ENCODE results near the gene PLEKHA7. TPM values are rescaled to one million over a fixed set of nuclear protein-coding genes. Genes with fewer than 3 reads are reported as not detected.

Gene PLEKHA7
- total and polyA plus RNA-seq, 2 of the 8 experiments (the other 6 are each of a cell fraction or from before 2014, with no cell fraction given) = 11.4 to 25.6 TPM

DNA sequence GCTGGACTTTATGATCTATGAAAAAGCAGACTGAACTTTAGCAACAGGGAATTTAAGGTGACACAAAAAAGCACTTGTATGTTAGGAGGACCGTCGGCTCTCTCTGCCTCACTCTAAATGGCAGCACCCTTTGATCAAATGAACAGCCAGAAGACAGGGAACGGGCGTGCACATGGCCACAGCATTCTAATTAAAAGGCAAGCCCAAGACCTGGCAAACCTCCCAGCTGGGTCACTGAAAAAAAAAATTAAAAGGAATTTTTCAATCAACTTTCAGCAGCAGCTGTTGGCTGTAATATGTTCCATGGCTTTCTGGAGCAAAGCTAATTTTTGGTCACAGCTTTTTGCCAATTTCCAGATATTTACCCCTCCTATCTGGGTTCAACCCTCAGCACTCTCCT lies 159.2 kb downstream of the PLEKHA7 start:
- H3K56ac ChIP-seq (replicated peaks; ENCODE audit: insufficient read length, low read depth, low read length) = no peak overlapping the region
- no peak overlapping the region for H2AFZ ChIP-seq (ENCODE audit: low read length)
- 93% methylated on average over 4 of the region's 4 CpGs; no CpG with 5 or more reads in 1 of the 2 experiments for WGBS, 2 experiments (ENCODE audit: extremely low coverage in 1 of 2, insufficient coverage in 1 of 2, insufficient read length in 1 of 2, insufficient replicate concordance in 2 of 2, low coverage in 1 of 2, low lambda C conversion rate in 2 of 2, missing lambda C conversion rate in 1 of 2)
- H3K4me1 ChIP-seq (replicated peaks in 1 of 4; ENCODE audit: control insufficient read depth in 3 of 4, insufficient read depth in 4 of 4, low read length in 3 of 4) = peaks cover 0 to 2% (median 0%) of the 10 kb centered on the region in 4 experiments; a peak in 1 of 7 replicates
- H2BK5ac ChIP-seq (ENCODE audit: low read depth, low read length) = no peak overlapping the region
- CTCF ChIA-PET (ENCODE audit: partially characterized antibody) = interaction anchor here (0.5 to 2.2 kb wide), 8 partner anchors 8 to 85 kb away, joined by 3 to 6 read pairs (median 3); no protein-coding TSS in a partner anchor
- no peak overlapping the region for H4K8ac ChIP-seq (ENCODE audit: extremely low read depth, insufficient read depth, low read length)
- no peak overlapping the region for H2BK15ac ChIP-seq (ENCODE audit: low read length)
- peaks cover 0 to 13% (median 7%) of the 10 kb centered on the region in 4 experiments; a peak in 6 of 8 replicates for H3K36me3 ChIP-seq (ENCODE audit: control insufficient read depth in 2 of 4, insufficient read depth in 4 of 4, low read length in 3 of 4)
- H2BK12ac ChIP-seq (ENCODE audit: low read depth, low read length) = no peak overlapping the region
- no peak overlapping the region for H2AK5ac ChIP-seq (ENCODE audit: low read depth, low read length)
- no peaks in the 10 kb centered on the region for H3K23me2 ChIP-seq (ENCODE audit: low read depth, low read length)
- H3K79me2 ChIP-seq (ENCODE audit: control insufficient read depth in 1 of 2, insufficient read depth in 2 of 2, low read length in 2 of 2) = no peaks in the 10 kb centered on the region
- H3K4me3 ChIP-seq (ENCODE audit: extremely low read depth in 1 of 4, insufficient read depth in 2 of 4, low read depth in 3 of 4, low read length in 4 of 4) = no peak overlapping the region
- no peak overlapping the region for H3K9ac ChIP-seq (replicated peaks in 1 of 4; ENCODE audit: extremely low read depth in 1 of 4, low read depth in 3 of 4, low read length in 3 of 4)
- no peak overlapping the region for H3K27ac ChIP-seq (ENCODE audit: low read depth, low read length)
- H2BK120ac ChIP-seq (replicated peaks; ENCODE audit: low read depth, low read length) = no peak overlapping the region
- no peaks in the 10 kb centered on the region for H3K9me3 ChIP-seq (ENCODE audit: insufficient read depth in 2 of 2, low read depth in 1 of 2, low read length in 1 of 2)
- H3K27me3 ChIP-seq (replicated peaks in 1 of 4; ENCODE audit: control insufficient read depth in 3 of 4, extremely low read depth in 1 of 4, insufficient read depth in 3 of 4, low read length in 3 of 4) = no peaks in the 10 kb centered on the region
- no peak overlapping the region for H4K5ac ChIP-seq (ENCODE audit: insufficient read length, low read depth, low read length)
- POLR2A ChIA-PET (ENCODE audit: partially characterized antibody) = interaction anchor here (1.4 kb wide), 1 partner anchor 14 kb away, joined by 4 read pairs; no protein-coding TSS in a partner anchor
- H3K4me2 ChIP-seq (ENCODE audit: insufficient read depth in 1 of 2, low read depth in 2 of 2, low read length in 2 of 2) = no peak overlapping the region
- H3K79me1 ChIP-seq (ENCODE audit: low read depth, low read length) = no peaks in the 10 kb centered on the region
- H4K20me1 ChIP-seq (replicated peaks in 1 of 2; ENCODE audit: control insufficient read depth in 1 of 2, insufficient read depth in 2 of 2, low read length in 2 of 2) = no peaks in the 10 kb centered on the region
- H3K18ac ChIP-seq (ENCODE audit: extremely low read depth, low read length) = no peak overlapping the region
- no peak for DNase-seq (ENCODE audit: low read depth in 1 of 2, low spot score in 2 of 2)
- H3K23ac ChIP-seq (ENCODE audit: insufficient read length) = no peak overlapping the region
- no peak overlapping the region for H3K14ac ChIP-seq (ENCODE audit: insufficient read length)
- H4K91ac ChIP-seq (replicated peaks; ENCODE audit: insufficient read length, low read length) = no peak overlapping the region
- no peak for FAIRE-seq
- H2BK20ac ChIP-seq (ENCODE audit: low read length) = no peak overlapping the region
- no peak overlapping the region for H3K4ac ChIP-seq (replicated peaks; ENCODE audit: insufficient read length, low read depth, low read length)
